GM19395 (cell line): ENCODE measurements around the gene CPA1.

Experiments used
- ATAC-seq: cut with Tn5 transposase; IDR thresholded peaks from one replicate; pipeline ENCODE4 v1.9.1; 2021; ENCODE audit warnings: mild to moderate bottlenecking, moderate library complexity; ENCODE audit not compliant: unreplicated experiment

The CPA1 gene

GRCh38 chr7:130379921-130380860, at the start of gene CPA1:
CPA1 (plus strand) TSS chr7:130380494; CDS start chr7:130380521, 27 bp downstream.
- ATAC-seq, result no peak

- ATAC-seq, result no peak
These were observed 47.8 kb upstream of the CPA1 start for GRCh38 chr7:130332259-130333053.

- no peak for ATAC-seq
These were observed 46.5 kb upstream of the CPA1 start for GRCh38 chr7:130333832-130334231.

- no peak for ATAC-seq
These were observed 46.0 kb upstream of the CPA1 start for GRCh38 chr7:130334274-130334673.

GRCh38 chr7:130337410-130337971, 42.8 kb upstream of the CPA1 start:
- no peak for ATAC-seq

- no peak for ATAC-seq
These were observed 42.1 kb upstream of the CPA1 start for GRCh38 chr7:130338233-130338632.

GRCh38 chr7:130341882-130342281, 38.4 kb upstream of the CPA1 start:
- no peak for ATAC-seq

- ATAC-seq, result no peak
These were observed 37.5 kb upstream of the CPA1 start for GRCh38 chr7:130342701-130343380.

- ATAC-seq, result no peak
These were observed 35.9 kb upstream of the CPA1 start, which contains the start of gene CPA5 for GRCh38 chr7:130344271-130344866. CPA5 (plus strand) TSS chr7:130344816; CDS start chr7:130346486, 1,670 bp downstream.

GRCh38 chr7:130345136-130345535, 35.2 kb upstream of the CPA1 start:
- ATAC-seq, result no peak

- ATAC-seq, result no peak
These were observed 34.6 kb upstream of the CPA1 start for GRCh38 chr7:130345725-130346124.

GRCh38 chr7:130346177-130346905, 34.0 kb upstream of the CPA1 start:
- ATAC-seq, result no peak

- no peak for ATAC-seq
These were observed 33.4 kb upstream of the CPA1 start for GRCh38 chr7:130346941-130347340.

- no peak for ATAC-seq
These were observed 30.1 kb upstream of the CPA1 start for GRCh38 chr7:130349911-130350782.

GRCh38 chr7:130350945-130351790, 29.1 kb upstream of the CPA1 start:
- ATAC-seq, result no peak

- ATAC-seq, result no peak
These were observed 28.6 kb upstream of the CPA1 start for GRCh38 chr7:130351791-130352090.

GRCh38 chr7:130352194-130353074, 27.9 kb upstream of the CPA1 start:
- no peak for ATAC-seq
